Natural killer cell (primary cell): Measurements from ENCODE around the gene NPDC1. TPM values are rescaled to one million over a fixed set of nuclear protein-coding genes. Genes with fewer than 3 reads are reported as not detected.
A peak's percentile ranks its signal among the peaks of the same experiment; 100 is the strongest.
"Not testable (repeated sequence)": the region's sequence is repeated elsewhere in the genome, so short reads cannot be mapped to it uniquely, and the experiment has no call there.

ENCODE experiments used
- ATAC-seq, 3 donors: fragments of 150-1000 bp in 2 of 3; fragments of 200-7000 bp in 1 of 3; cut with Tn5 transposase; 1 replicate in 1 of 3; 2 replicates in 2 of 3; pipeline ENCODE4 v1.10.0; 2021; ENCODE audit warnings: mild to moderate bottlenecking in 2 of 3, moderate library complexity in 2 of 3
- DNase-seq, 2 donors: peaks; one replicate each; pipeline versions ENCODE4 v3.0.0 to v3.0.0-alpha.2; 2013 to 2021; ENCODE audit warnings: mixed read lengths in 1 of 2
- H3K27ac ChIP-seq: one replicate; pipeline ENCODE4 v1.5.1; 2013; ENCODE audit warnings: mild to moderate bottlenecking, low read length
- H3K27me3 ChIP-seq: one replicate; pipeline ENCODE4 v1.6.1; 2013; ENCODE audit warnings: low read length; ENCODE audit not compliant: control insufficient read depth, insufficient read depth
- H3K36me3 ChIP-seq: one replicate; pipeline ENCODE4 v1.6.1; 2013; ENCODE audit warnings: low read length; ENCODE audit not compliant: control insufficient read depth, insufficient read depth
- H3K4me1 ChIP-seq: one replicate; pipeline ENCODE4 v1.6.1; 2013; ENCODE audit warnings: low read length; ENCODE audit not compliant: control insufficient read depth, insufficient read depth
- H3K4me3 ChIP-seq: one replicate; pipeline ENCODE4 v1.5.1; 2013; ENCODE audit warnings: low read length
- H3K9me3 ChIP-seq: one replicate; pipeline ENCODE4 v1.6.1; 2013; ENCODE audit warnings: low read length; ENCODE audit not compliant: control insufficient read depth, insufficient read depth
- H3K27ac Mint-ChIP-seq, 2 donors: one replicate each; pipeline ENCODE4 v1.8.0; 2022; ENCODE audit warnings: mild to moderate bottlenecking in 2 of 2, mixed read lengths in 2 of 2, moderate library complexity in 1 of 2
- H3K27me3 Mint-ChIP-seq, 2 donors: one replicate each; pipeline ENCODE4 v1.8.0; 2022; ENCODE audit warnings: low read depth in 2 of 2, mixed read lengths in 2 of 2
- H3K36me3 Mint-ChIP-seq: one replicate; pipeline ENCODE4 v1.8.0; 2022; ENCODE audit warnings: mixed read lengths
- H3K4me1 Mint-ChIP-seq, 2 donors: one replicate each; pipeline ENCODE4 v1.8.0; 2022; ENCODE audit warnings: mixed read lengths in 2 of 2
- H3K4me3 Mint-ChIP-seq: one replicate; pipeline ENCODE4 v1.8.0; 2022; ENCODE audit warnings: mild to moderate bottlenecking, moderate library complexity, mixed read lengths
- H3K9me3 Mint-ChIP-seq, 2 donors: one replicate each; pipeline ENCODE4 v1.8.0; 2022; ENCODE audit warnings: mixed read lengths in 2 of 2
- WGBS: methylation state at CpG from one replicate; pipeline ENCODE4 v1.1.7; 2013; ENCODE audit warnings: missing lambda C conversion rate; ENCODE audit not compliant: insufficient coverage; 5-methylcytosine and 5-hydroxymethylcytosine counted together
- intact Hi-C: fragments of 100-400 bp; cut with micrococcal nuclease; formaldehyde crosslinking; loops from one replicate; pipeline ENCODE4 v1.14.2; 2022
- total RNA-seq, 4 donors: library from RNA; stranded (reverse); fragments of 120-200 nt in 1 of 4; gene quantifications; one replicate each; pipeline versions ENCODE4 v1.2.3 to v1.2.4, GENCODE V29; 2013 to 2022
- TF ChIP-seq, protein P1 (sequence below): fragments of 200-600 bp; IDR thresholded peaks from one replicate; pipeline ENCODE4 v1.8.0; 2022; ENCODE audit warnings: antibody characterized with exemption

The NPDC1 gene
- total RNA-seq, 3 donors from 2014 or later (not counting 1 experiment from before 2014, with no cell fraction given): 0.87 to 5.6 (median 3.4) TPM

DNA sequence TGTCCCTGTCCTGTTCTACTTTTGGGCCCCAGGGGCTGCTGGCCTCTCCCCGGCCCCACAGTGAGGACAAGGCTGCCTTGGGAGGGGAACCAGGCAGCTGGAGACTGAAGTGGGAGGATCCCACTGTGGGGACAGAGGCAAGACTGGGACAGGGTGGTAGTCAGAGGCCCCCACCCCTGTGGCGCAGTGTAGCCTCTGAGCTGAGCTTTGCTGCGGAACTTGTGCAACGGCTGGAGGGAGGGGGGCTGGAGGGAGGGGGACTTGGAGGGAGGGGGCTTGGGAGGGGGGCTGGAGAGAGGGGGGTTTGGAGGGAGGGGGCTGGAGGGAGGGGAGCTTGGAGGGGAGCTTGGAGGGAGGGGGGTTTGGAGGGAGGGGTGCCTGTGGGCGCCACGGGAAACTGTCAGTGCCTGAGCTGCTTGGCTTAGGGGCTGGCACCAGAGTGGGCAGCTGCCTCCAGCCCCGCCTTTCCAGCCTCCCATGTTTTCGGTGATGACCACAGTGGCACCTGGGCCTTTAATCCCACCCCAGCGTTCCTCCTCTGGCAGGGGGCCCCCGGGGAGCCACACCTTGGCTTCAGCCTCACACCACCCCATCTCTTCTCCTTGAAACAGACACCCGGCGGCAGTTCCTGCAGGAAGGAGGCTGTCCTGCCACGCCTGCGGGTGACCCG is 11.8 kb downstream of the NPDC1 start:
- intact Hi-C loops: loop anchor here (2.0 kb wide), 3 partner anchors 35 to 191 kb away; partner anchors contain the start of gene AJM1
- no peaks in the 10 kb centered on the region for H3K27me3 Mint-ChIP-seq
- no peaks in the 10 kb centered on the region for H3K36me3 Mint-ChIP-seq
- peaks cover 35 to 55% of the 10 kb centered on the region in 2 donors for H3K4me1 Mint-ChIP-seq
- peak overlapping the region; percentile 85 for H3K4me3 Mint-ChIP-seq
- H3K9me3 Mint-ChIP-seq: no peaks in the 10 kb centered on the region
- peak overlapping the region; percentile 76 to 83 for H3K27ac Mint-ChIP-seq
- TF ChIP-seq, protein P1, sequence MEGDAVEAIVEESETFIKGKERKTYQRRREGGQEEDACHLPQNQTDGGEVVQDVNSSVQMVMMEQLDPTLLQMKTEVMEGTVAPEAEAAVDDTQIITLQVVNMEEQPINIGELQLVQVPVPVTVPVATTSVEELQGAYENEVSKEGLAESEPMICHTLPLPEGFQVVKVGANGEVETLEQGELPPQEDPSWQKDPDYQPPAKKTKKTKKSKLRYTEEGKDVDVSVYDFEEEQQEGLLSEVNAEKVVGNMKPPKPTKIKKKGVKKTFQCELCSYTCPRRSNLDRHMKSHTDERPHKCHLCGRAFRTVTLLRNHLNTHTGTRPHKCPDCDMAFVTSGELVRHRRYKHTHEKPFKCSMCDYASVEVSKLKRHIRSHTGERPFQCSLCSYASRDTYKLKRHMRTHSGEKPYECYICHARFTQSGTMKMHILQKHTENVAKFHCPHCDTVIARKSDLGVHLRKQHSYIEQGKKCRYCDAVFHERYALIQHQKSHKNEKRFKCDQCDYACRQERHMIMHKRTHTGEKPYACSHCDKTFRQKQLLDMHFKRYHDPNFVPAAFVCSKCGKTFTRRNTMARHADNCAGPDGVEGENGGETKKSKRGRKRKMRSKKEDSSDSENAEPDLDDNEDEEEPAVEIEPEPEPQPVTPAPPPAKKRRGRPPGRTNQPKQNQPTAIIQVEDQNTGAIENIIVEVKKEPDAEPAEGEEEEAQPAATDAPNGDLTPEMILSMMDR: no peak
- H3K27me3 ChIP-seq: no peaks in the 10 kb centered on the region
- no peaks in the 10 kb centered on the region for H3K9me3 ChIP-seq
- DNase-seq: peak in 1 of 2 donors; percentile 28
- H3K27ac ChIP-seq: peak overlapping the region; percentile 69
- peaks cover 66% of the 10 kb centered on the region for H3K4me1 ChIP-seq
- H3K4me3 ChIP-seq: peak overlapping the region; percentile 16
- 7% methylated on average over 12 of the region's 15 CpGs for WGBS
- no peaks in the 10 kb centered on the region for H3K36me3 ChIP-seq
- ATAC-seq: no peak

DNA sequence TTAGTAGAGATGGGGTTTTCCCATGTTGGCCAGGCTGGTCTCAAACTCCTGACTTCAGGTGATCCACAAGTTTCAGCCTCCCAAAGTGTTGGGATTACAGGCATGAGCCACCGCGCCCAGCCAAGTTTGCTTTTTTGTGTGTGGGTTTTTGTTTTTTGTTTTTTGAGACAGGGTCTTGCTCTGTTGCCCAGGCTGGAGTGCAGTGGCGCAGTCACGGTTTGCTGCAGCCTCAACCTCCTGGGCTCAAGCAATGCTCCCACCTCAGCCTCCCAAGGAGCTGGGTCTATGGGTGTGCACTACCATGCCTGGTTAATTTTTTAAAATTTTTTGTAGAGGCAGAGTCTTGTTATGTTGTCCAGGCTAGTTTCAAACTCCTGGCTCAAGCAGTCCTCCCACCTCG is 12.5 kb downstream of the NPDC1 start:
- intact Hi-C loops, H3K9me3 ChIP-seq, H3K27me3 Mint-ChIP-seq, H3K36me3 Mint-ChIP-seq, DNase-seq, H3K27ac ChIP-seq, H3K27me3 ChIP-seq, ATAC-seq, H3K9me3 Mint-ChIP-seq, H3K36me3 ChIP-seq: not testable (repeated sequence)
- peak overlapping the region; percentile 85 for H3K4me3 Mint-ChIP-seq
- 79% methylated on average over 5 of the region's 5 CpGs for WGBS
- H3K4me1 Mint-ChIP-seq: peaks cover 35 to 62% of the 10 kb centered on the region in 2 donors
- H3K4me3 ChIP-seq: peak overlapping the region; percentile 16
- H3K4me1 ChIP-seq: peaks cover 73% of the 10 kb centered on the region
- peak overlapping the region; percentile 45 to 77 for H3K27ac Mint-ChIP-seq

DNA sequence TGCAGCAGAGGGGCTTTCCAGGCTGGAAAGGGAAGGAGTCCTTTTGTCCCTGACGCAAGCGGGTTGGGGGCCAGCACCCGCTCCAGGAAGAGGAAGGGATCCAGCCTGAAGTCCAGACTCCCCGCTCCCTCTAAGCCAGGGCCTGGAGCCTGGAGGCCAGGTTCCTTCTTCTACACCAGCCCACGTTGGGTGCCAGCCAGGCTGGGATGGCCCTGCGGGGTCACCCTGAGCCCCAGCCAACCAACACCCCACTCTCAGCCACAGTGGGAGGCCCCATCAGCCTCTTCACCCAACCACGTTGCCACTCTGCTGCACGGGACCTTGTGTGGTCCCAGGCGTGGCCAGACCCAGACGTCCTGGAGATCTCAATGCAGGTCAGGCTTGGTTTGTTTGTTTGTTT is 13.1 kb downstream of the NPDC1 start:
- DNase-seq: peak in 1 of 2 donors; percentile 56
- WGBS: 53% methylated on average over 9 of the region's 10 CpGs
- no peaks in the 10 kb centered on the region for H3K9me3 Mint-ChIP-seq

More for the DNA sequence above, 13.1 kb downstream of the NPDC1 start:
- Mint-ChIP-seq H3K27me3 (no peaks in the 10 kb centered on the region), H3K4me1 (peaks cover 35 to 62% of the 10 kb centered on the region in 2 donors), H3K27ac (peak overlapping the region; percentile 45 to 77), H3K36me3 (no peaks in the 10 kb centered on the region), H3K4me3 (peak overlapping the region; percentile 85)
- ATAC-seq: peak; percentile 11 to 71 (median 46)
- Histone ChIP-seq H3K4me3 (no peak overlapping the region), H3K9me3 (no peaks in the 10 kb centered on the region), H3K27me3 (no peaks in the 10 kb centered on the region), H3K36me3 (no peaks in the 10 kb centered on the region), H3K4me1 (peaks cover 74% of the 10 kb centered on the region), H3K27ac (peak overlapping the region; percentile 1)
- intact Hi-C loops: no loop called here
- TF ChIP-seq, protein P1: no peak
